ENCODE data around the gene RNF8. TPM values are rescaled to one million over a fixed set of nuclear protein-coding genes. Genes with fewer than 3 reads are reported as not detected.
"Not testable (repeated sequence)": the region's sequence is repeated elsewhere in the genome, so short reads cannot be mapped to it uniquely, and the experiment has no call there.

The RNF8 gene
- total RNA-seq, 2 experiments from 2014 or later, result 23.1 to 25.2 TPM

DNA sequence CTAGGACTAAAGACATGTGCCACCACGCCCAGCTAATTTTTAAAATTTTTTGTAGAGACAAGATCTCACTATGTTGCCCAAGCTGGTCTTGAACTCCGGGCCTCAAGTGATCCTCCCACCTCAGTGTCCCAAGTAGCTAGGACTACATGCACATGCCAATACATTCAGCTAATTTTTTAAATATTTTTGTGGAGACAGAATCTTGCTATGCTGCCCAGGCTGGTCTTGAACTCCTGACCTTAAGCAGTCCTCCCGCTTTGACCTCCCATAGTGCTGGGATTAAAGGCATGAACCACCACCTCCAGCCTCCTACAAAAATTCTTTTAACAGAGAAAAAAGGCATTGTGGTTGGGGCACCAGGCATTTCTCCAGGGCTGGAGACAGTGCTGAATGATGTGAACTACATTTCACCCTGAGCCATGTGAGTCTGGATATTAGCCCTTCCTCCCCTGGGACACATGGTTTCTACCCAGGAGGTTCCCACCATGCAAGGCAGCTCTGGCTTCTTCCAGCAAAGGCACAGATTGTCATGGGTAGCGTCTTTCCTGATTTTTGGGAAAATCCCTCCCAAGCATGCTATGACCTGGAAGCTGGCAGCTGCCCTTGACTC is 42.9 kb downstream of the RNF8 start:
- Mint-ChIP-seq H3K9me3 (no peaks in the 10 kb centered on the region), H3K27ac (no peak overlapping the region), H3K36me3 (ENCODE audit: low read depth) (peaks cover 7% of the 10 kb centered on the region), H3K4me1 (no peaks in the 10 kb centered on the region), H3K27me3 (peaks cover 11% of the 10 kb centered on the region), H3K4me3 (no peak overlapping the region)
- POLR2A ChIA-PET, result no interaction called here
- CTCF ChIA-PET, result interaction anchor here (1.4 kb wide), 1 partner anchor 47 kb away, joined by 3 read pairs; no protein-coding TSS in a partner anchor
- DNase-seq, result no peak

DNA sequence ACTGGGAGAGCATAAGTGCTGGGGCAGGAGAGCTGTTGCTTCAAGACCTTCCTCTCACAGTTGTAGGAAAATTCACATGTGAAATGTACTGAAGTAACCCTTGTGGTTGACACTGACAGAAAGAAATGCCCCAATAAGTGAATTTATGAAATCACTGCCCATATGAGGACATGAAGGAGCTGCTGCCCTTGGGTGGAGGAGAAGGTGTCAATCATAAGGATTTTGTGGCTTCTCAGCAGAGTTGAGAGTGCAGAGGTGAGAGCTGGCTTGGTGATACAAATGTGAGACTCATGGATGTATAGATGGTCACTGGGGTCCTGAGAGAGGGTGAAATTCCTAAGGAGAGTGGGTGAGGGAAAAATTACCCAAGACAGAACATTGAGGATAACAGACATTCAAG is 45.3 kb downstream of the RNF8 start:
- DNase-seq, result no peak
- no peak overlapping the region for H3K4me3 Mint-ChIP-seq
- no peaks in the 10 kb centered on the region for H3K36me3 Mint-ChIP-seq (ENCODE audit: low read depth)
- ChIA-PET POLR2A (no interaction called here), CTCF (interaction anchor here (0.6 to 0.9 kb wide), 2 partner anchors 15 to 348 kb away, joined by 3 read pairs; no protein-coding TSS in a partner anchor)
- no peak overlapping the region for H3K27ac Mint-ChIP-seq
- no peaks in the 10 kb centered on the region for H3K4me1 Mint-ChIP-seq
- H3K27me3 Mint-ChIP-seq, result peaks cover 15% of the 10 kb centered on the region
- H3K9me3 Mint-ChIP-seq, result no peaks in the 10 kb centered on the region

DNA sequence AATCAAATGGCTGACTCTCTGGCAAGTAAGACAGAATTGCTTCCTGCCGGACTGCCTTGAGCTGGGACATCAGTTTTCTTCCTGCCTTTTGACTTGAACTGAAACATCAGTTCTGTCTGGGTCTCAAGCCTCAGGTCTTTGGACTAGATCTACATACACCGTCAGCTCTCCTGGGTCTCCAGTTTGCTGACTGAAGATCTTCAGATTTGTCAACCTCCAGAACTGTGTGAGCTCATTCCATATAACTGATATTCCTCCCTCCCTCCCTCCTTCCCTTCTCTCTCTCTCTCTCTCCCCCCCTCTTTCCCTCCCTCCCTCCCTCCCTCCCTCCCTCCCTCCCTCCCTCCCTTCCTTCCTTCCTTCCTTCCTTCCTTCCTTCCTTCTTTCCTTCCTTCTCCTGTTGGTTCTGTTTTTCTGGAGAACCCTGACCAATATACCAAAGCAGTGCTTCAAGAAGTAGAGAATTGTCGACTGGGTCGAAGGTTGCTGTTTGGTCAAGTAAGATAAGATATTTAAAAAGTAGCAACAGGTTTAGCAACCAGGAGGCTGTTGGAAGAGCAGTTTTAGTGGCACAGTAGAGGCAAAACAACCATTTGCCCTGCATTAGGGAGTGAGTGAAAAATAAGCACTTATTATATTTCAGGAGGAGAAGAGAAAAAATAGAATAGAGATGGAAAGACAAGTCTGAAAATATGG is 46.2 kb downstream of the RNF8 start:
- no peaks in the 10 kb centered on the region for H3K36me3 Mint-ChIP-seq (ENCODE audit: low read depth)
- ChIA-PET CTCF (interaction anchor here (0.9 kb wide), 1 partner anchor 349 kb away, joined by 3 read pairs; no protein-coding TSS in a partner anchor), POLR2A (no interaction called here)
- H3K27me3 Mint-ChIP-seq, result peaks cover 15% of the 10 kb centered on the region
- H3K4me3 Mint-ChIP-seq, result no peak overlapping the region
- H3K9me3 Mint-ChIP-seq, result no peaks in the 10 kb centered on the region
- H3K4me1 Mint-ChIP-seq, result no peaks in the 10 kb centered on the region
- DNase-seq, result no peak
- no peak overlapping the region for H3K27ac Mint-ChIP-seq

DNA sequence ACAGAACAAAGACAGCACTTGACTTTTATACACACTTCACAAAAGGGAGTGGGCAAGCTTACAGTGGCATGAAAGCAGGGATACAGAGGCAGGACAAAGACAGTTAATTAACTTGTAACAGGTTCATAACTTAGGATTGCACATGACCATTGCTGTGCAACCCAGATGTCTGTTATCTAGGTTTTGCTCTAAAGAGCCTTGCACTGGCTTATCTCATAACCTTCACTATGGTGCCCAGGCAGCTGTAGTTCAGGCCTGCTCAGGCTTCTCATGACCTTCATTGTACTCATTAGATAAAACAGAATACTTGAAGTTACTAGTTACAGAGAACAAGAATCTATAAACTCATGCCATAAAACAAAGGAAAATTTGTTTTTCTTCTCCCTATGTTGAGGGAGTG is 47.9 kb downstream of the RNF8 start:
- H3K4me1 Mint-ChIP-seq; H3K9me3 Mint-ChIP-seq; H3K4me3 Mint-ChIP-seq; POLR2A ChIA-PET; DNase-seq; CTCF ChIA-PET; H3K27ac Mint-ChIP-seq; H3K36me3 Mint-ChIP-seq (ENCODE audit: low read depth): not testable (repeated sequence)
- H3K27me3 Mint-ChIP-seq, result peaks cover 15% of the 10 kb centered on the region

DNA sequence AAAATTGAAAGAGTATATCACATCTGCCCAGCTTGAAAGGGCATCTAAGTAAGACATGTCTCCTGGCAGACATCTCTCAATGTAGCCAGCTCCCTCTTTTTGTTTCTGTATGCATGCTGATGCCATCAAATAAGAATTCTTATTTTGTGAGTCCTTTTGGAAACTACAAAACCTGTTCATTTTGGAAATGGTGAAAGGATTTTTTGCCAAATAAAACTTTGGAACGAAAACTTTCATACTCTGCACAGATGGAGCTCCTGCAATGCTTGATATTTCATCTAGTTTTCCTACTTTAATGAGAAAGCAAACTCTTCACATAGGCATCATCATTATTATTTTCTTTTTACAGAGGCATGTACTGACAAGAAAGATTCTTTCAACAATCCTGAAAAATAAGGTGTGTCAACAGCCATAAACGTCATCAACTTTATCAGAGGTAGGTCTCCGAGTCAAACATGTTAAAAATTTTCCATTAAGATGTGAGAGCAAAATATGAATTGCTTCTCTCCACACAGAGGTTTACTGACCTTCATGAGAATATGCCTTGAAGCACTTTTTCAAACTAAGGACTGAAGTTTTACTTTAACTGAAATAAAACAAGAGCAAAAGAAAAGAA is 53.1 kb downstream of the RNF8 start:
- H3K27me3 Mint-ChIP-seq, result peaks cover 25% of the 10 kb centered on the region
- ChIA-PET POLR2A (no interaction called here), CTCF (interaction anchor here (1.1 kb wide), 1 partner anchor 24 kb away, joined by 3 read pairs; no protein-coding TSS in a partner anchor)
- no peaks in the 10 kb centered on the region for H3K9me3 Mint-ChIP-seq
- no peaks in the 10 kb centered on the region for H3K4me1 Mint-ChIP-seq
- no peak overlapping the region for H3K27ac Mint-ChIP-seq
- H3K4me3 Mint-ChIP-seq, result no peak overlapping the region
- H3K36me3 Mint-ChIP-seq (ENCODE audit: low read depth), result no peaks in the 10 kb centered on the region
- DNase-seq, result no peak

DNA sequence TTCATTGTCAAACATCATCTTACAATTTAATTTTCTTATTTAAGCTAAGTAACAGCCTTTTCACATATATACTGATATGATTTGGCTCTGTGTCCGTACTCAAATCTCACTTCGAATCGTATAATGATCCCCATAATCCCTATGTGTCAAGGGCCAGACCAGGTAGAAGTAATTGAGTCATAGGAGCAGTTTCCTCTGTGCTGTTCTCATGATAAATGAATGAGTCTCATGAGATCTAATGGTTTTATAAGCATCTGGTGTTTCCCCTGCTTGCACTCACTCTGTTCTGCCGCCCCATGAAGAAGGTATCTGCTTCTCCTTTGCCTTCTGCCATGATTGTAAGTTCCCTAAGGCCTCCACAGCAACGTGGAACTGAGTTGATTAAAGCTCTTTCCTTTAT is 54.2 kb downstream of the RNF8 start:
- no peaks in the 10 kb centered on the region for H3K36me3 Mint-ChIP-seq (ENCODE audit: low read depth)
- CTCF ChIA-PET, result no interaction called here
- no peaks in the 10 kb centered on the region for H3K9me3 Mint-ChIP-seq

DNA sequence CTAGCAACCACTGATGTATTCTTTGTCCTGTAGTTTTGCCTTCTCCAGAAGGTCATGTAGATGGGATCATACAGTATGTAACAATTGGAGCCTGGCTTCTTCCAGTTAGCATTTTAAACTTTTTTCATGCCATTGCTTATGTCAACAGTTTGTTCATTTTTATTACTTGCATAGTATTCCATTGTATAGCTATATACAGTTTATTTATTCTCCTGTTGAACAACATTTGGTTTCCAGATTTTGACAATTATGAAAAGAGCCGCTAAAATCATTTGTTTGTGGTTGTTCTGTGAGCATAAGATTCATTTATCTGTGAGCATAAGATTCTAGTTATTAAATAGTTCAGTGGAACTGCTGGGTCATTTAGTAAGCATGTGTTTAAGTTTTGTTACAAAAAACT is 55.7 kb downstream of the RNF8 start:
- no peak for DNase-seq
- Mint-ChIP-seq H3K27ac (no peak overlapping the region), H3K9me3 (no peaks in the 10 kb centered on the region), H3K4me1 (no peaks in the 10 kb centered on the region), H3K27me3 (peaks cover 24% of the 10 kb centered on the region), H3K4me3 (no peak overlapping the region), H3K36me3 (ENCODE audit: low read depth) (no peaks in the 10 kb centered on the region)
- POLR2A ChIA-PET, result no interaction called here
- CTCF ChIA-PET, result interaction anchor here (0.6 to 1.1 kb wide), 2 partner anchors 362 to 394 kb away, joined by 3 read pairs; no protein-coding TSS in a partner anchor

More for the DNA sequence above, 54.2 kb downstream of the RNF8 start:
- POLR2A ChIA-PET, result no interaction called here
- Mint-ChIP-seq H3K4me1 (no peaks in the 10 kb centered on the region), H3K4me3 (no peak overlapping the region), H3K27ac (no peak overlapping the region), H3K27me3 (peaks cover 28% of the 10 kb centered on the region)
- DNase-seq, result no peak

DNA sequence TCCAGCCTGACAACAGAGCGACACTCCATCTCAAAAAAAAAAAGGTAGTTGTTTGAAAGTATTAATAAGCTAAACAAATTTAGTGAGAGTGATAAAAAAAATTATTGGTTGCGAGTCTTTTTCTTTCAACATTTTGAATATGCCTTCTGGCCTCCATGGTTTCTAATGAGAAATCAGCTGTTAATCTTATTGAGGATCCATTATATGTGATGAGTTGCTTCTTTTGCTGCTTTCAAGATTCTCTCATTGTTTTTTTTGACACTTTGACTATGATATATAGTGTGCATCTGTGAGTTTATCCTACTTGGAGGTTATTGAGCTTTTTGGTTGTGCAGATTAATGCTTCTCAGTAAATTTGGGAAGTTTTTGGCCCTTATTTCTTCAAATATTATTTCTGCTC is 63.6 kb downstream of the RNF8 start:
- Mint-ChIP-seq H3K4me3 (no peak overlapping the region), H3K27ac (no peak overlapping the region), H3K4me1 (no peaks in the 10 kb centered on the region), H3K27me3 (peaks cover 5% of the 10 kb centered on the region), H3K9me3 (no peaks in the 10 kb centered on the region), H3K36me3 (ENCODE audit: low read depth) (no peaks in the 10 kb centered on the region)
- POLR2A ChIA-PET, result no interaction called here
- DNase-seq, result no peak
- CTCF ChIA-PET, result interaction anchor here (0.6 kb wide), 1 partner anchor 966 kb away, joined by 3 read pairs; no protein-coding TSS in a partner anchor

DNA sequence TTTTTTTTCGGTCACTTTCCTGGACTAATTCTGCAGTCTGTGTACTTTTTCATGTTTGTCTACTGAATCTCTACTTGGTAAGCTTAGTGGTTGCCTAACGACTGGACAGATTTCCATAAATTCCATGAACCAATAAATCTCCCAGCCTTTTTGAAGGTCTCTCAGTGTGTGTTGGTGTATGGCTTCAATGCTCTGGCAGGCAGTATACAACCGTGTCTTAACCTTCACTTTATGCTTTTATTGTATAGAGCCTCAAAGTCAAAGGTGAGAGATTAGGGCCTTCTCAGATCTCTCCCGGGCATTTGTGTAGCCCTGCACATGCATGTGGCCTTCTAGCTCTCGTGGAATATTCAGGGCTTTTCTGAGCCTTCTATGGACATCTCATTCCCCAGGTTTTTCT is 64.9 kb downstream of the RNF8 start:
- no peaks in the 10 kb centered on the region for H3K9me3 Mint-ChIP-seq
- ChIA-PET CTCF (interaction anchor here (0.6 kb wide), 1 partner anchor 146 kb away, joined by 3 read pairs; no protein-coding TSS in a partner anchor), POLR2A (no interaction called here)
- DNase-seq, result no peak
- no peaks in the 10 kb centered on the region for H3K4me1 Mint-ChIP-seq
- H3K27me3 Mint-ChIP-seq, result peaks cover 5% of the 10 kb centered on the region
- H3K4me3 Mint-ChIP-seq, result no peak overlapping the region
- H3K36me3 Mint-ChIP-seq (ENCODE audit: low read depth), result no peaks in the 10 kb centered on the region
- no peak overlapping the region for H3K27ac Mint-ChIP-seq

DNA sequence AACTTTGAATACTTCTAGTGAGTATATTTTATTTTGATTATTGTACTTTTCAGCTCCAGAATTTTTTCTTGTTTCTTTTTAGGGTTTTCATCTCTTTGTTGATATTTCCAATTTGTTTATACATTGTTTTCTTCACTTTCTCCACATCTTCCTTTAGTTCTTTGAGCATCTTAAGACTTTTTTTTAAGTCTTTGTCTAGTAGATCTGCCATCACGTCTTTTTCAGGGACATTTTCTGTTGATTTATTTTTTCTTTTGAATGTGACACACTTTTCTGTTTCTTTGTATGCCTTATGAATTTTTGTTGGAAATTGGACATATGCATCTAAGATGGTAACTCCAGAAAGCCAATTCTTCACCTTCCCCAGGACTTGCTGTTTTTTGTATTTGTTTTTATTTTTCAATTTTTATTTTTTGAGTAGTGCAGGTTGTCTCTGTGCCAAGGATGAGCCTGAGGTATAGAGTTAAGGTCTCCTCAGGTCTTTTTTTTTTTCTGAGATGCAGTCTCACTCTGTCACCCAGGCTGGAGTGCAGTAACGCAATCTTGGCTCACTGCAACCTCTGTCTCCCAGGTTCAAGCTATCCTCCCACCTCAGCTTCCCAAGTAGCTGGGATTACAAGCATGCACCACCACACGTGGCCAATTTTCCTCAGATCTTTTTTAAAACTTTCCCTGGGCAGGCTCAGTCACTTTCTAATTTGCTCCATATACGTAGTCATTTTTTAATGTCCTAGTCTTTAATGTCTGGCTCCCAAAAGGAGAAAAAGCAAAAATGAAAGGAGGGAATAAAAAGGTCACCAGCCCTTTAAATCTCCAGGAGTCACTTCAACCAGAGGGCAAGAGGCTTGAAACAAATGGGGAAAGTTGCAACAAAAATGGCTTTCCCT is 72.5 kb downstream of the RNF8 start:
- DNase-seq, result no peak
- Mint-ChIP-seq H3K9me3 (peaks cover 2% of the 10 kb centered on the region), H3K27ac (no peak overlapping the region), H3K36me3 (ENCODE audit: low read depth) (no peaks in the 10 kb centered on the region), H3K4me1 (peaks cover 3% of the 10 kb centered on the region), H3K4me3 (no peak overlapping the region), H3K27me3 (peaks cover 33% of the 10 kb centered on the region)
- CTCF ChIA-PET, result no interaction called here
- POLR2A ChIA-PET, result no interaction called here

DNA sequence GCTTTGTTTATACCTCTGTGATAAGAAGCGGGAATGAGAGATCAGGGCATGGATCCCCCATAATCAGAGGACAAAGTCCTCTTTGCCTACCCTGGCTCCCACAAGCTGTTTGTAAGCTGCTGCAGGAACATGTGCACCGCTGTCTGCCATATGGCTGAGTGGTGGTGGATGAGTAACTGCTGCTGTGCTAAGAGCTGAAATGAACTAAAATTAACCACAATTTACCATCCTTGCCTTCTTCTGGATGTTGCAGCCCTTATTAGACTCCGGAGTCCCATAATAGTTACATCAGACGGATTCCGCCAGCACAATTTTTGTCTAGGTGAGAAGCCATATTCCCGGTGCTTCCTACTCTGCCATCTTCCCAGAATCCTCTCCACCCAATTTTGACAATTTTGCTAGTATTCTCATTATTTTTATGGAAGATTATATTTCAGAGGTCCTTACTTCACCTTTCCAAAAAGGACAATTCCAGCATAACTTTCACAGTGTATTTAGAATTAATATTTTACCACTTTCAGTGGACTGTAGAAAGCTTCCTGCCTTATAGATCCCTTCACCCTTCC is 73.2 kb downstream of the RNF8 start:
- peaks cover 33% of the 10 kb centered on the region for H3K27me3 Mint-ChIP-seq

DNA sequence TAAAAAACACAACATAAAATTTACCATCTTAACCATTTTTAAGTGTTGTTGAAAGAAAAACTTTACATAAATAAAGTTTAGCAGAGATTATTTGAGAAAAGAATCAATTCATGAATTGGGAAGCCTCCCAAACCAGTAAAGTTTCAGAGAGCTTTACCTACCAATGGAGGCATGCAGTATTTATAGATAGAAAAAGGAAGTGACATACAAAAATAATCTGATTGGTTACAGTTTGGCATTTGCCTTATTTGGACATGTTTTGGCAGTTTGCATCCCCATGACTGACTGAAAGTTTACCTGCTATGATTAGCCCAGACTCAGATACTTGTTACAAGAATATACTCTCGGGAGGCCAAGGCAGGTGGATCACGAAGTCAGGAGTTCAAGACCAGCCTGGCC is 75.6 kb downstream of the RNF8 start:
- Mint-ChIP-seq H3K4me1 (peaks cover 14% of the 10 kb centered on the region), H3K4me3 (no peak overlapping the region), H3K27ac (no peak overlapping the region), H3K27me3 (peaks cover 30% of the 10 kb centered on the region), H3K36me3 (ENCODE audit: low read depth) (no peaks in the 10 kb centered on the region), H3K9me3 (peaks cover 2% of the 10 kb centered on the region)
- ChIA-PET CTCF (no interaction called here), POLR2A (no interaction called here)
- no peak for DNase-seq

More for the DNA sequence above, 73.2 kb downstream of the RNF8 start:
- ChIA-PET POLR2A (no interaction called here), CTCF (no interaction called here)
- peaks cover 2% of the 10 kb centered on the region for H3K9me3 Mint-ChIP-seq
- H3K27ac Mint-ChIP-seq, result no peak overlapping the region
- no peaks in the 10 kb centered on the region for H3K36me3 Mint-ChIP-seq (ENCODE audit: low read depth)
- no peak overlapping the region for H3K4me3 Mint-ChIP-seq
- DNase-seq, result no peak
- peaks cover 4% of the 10 kb centered on the region for H3K4me1 Mint-ChIP-seq

All from activated CD4-positive, alpha-beta T cell treated with anti-CD3 and anti-CD28 coated beads, Interleukin-2, amount 10 ng/mL, durations not matched to agents 7 days and 5 days (primary cell).